KOPT-K1 (cell line): ENCODE results near the gene FYN.
"Not testable (repeated sequence)": the region's sequence is repeated elsewhere in the genome, so short reads cannot be mapped to it uniquely, and the experiment has no call there.

Experiments
- H3K27ac ChIP-seq: fragments of 200-600 bp; sonication (generic); 2 replicates; pipeline ENCODE4 v1.5.1; 2016; ENCODE audit warnings: antibody characterized with exemption, mild to moderate bottlenecking, low read depth, low read length; ENCODE audit not compliant: poor library complexity, severe bottlenecking
- H3K36me3 ChIP-seq: fragments of 200-600 bp; sonication (generic); 2 replicates; pipeline ENCODE4 v1.5.1; 2017; ENCODE audit warnings: antibody characterized with exemption, mild to moderate bottlenecking, low read length, moderate library complexity; ENCODE audit not compliant: insufficient read depth
- H3K9me3 ChIP-seq: fragments of 200-600 bp; sonication (generic); 2 replicates; pipeline ENCODE4 v1.5.1; 2017; ENCODE audit warnings: antibody characterized with exemption, low read length, mild to moderate bottlenecking; ENCODE audit not compliant: insufficient read depth, poor library complexity, severe bottlenecking

The FYN gene

DNA sequence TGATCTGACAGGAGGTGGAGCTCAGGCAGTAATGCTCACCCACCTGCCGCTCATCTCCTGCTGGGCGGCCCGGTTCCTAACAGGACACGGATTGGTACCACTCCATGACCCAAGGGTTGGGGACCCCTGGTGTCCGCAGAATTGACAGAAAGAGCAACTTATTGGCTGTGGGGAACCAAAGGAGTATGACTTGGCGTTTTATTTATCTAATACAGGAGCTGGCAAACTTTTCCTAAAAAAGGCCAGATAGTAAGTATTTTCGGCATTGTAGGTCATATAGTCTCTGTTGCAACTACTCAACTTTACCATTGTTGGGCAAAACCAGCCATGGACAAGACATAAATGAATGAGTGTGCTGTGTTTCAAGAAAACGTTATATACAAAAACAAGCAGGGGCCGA is 223.2 kb downstream of the FYN start:
- H3K36me3 ChIP-seq: no peaks in the 10 kb centered on the region
- no peak overlapping the region for H3K27ac ChIP-seq
- no peaks in the 10 kb centered on the region for H3K9me3 ChIP-seq

DNA sequence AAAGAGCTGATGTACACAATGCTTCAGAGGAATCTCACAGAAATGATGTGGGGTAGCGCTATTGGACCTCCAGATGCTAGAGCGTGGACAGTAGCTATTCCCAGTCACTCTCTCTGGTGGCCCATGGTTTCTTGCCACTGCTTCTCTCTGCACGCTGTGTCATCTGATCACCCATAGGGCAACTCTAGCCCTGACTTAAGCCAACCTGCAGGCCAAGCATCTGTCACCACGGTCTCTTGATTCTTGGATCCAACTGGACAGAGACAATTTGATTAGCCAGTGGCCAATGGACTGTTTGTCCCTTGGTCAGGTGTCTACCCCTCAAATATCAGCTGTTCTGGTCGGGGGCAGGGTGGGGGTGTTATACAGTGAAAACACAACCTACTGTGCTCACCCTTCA is 225.2 kb downstream of the FYN start:
- H3K36me3 ChIP-seq: no peaks in the 10 kb centered on the region
- no peaks in the 10 kb centered on the region for H3K9me3 ChIP-seq
- no peak overlapping the region for H3K27ac ChIP-seq

DNA sequence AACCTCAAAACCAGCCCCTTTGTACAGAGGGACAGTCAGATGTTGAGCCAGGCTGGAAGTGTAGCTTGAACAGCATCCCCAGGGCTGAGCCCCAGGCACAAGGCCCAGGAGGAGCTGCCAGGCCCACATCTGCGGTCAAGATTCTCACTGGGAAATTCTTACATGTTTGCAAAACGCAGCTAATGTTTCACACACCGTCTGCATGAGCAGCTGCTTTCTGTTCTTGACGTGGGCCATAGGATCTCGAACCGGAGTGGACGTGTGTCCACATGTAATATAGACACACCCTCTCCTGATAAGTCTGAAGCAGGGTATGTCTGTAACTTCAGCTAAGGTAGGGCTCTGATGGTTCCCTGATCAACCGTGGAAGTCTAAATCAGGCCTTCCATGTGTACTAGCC is 226.3 kb downstream of the FYN start:
- no peak overlapping the region for H3K27ac ChIP-seq
- H3K36me3 ChIP-seq: no peaks in the 10 kb centered on the region
- H3K9me3 ChIP-seq: no peaks in the 10 kb centered on the region

DNA sequence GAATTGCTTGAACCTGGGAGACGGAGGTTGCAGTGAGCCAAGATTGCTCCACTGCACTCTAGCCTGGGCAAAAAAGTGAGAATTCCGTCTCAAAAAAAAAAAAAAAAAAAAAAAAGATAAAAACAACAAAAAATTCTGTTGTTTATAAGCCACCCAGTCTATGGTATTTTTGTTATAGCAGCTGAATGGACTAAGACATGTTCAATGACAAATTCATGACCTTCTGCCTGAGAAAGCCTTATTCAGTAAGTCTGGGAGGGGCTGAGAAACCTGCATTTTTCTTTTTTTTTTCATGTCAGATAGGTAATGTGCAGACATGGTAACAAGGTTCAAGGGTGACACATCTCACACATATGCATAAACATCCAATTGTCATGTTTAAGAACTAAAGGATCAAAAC is 227.2 kb downstream of the FYN start:
- no peak overlapping the region for H3K27ac ChIP-seq
- H3K9me3 ChIP-seq: no peaks in the 10 kb centered on the region
- no peaks in the 10 kb centered on the region for H3K36me3 ChIP-seq

DNA sequence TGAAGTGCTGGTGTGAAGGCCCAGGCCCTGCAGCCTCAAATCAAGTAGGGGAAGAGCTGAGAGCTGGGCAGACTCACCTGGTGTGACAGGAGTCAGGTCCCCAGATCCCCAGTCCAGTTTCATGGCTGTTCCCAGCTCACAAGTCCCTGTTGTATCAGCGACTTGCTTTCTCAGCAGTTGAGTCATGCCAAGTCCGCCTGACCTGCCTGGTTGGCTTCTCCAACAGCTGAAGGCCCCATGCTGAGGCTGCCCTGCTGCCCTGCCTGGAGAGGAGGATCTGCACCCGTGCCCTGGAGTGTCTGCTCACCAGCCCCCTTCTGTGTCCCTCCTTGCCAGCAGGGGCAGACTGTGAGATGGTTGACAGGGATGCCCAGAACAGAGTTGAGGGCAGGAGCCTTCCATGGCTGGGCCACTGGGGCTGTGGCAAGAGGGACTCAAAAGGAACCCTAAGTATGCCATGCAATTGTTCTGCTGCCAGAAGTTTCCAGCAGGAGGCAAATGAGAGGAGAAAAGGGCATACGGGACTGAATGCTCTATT is 228.3 kb downstream of the FYN start:
- Histone ChIP-seq H3K36me3 (no peaks in the 10 kb centered on the region), H3K27ac (no peak overlapping the region)

DNA sequence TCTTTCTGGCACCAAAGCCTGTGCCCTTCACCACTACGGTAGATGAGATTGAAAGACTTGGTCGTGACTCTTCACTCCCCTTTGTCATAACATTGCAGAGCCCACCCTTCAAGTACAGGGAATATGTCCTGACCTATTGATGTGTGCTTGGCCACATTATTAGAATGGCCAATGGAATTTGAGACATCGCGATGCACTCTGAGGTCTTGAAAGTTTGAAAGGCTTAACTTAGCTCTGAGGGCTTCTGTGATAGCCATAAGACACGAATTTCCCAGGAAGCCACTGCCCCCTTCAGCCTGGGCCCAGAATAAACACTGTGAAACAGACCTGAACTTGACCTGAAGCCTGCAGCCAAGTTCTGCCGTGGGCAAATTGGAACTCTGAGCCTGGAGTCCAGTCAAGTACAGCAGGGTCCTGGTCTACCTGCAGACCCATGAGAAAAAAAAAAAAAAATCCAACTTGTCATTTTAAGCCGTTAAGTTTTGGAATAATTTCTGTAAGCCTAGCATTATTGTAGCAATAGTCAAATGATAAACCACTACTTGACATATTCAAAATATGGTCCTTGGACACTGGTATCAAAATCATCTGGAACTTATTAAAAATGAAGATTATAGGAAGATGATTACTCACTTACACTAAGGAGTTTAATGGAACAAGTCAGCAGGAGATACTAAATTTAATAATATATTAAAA is 230.6 kb downstream of the FYN start:
- H3K27ac ChIP-seq: no peak overlapping the region
- H3K36me3 ChIP-seq: no peaks in the 10 kb centered on the region
- H3K9me3 ChIP-seq: no peaks in the 10 kb centered on the region

More for the DNA sequence above, 228.3 kb downstream of the FYN start:
- no peaks in the 10 kb centered on the region for H3K9me3 ChIP-seq

DNA sequence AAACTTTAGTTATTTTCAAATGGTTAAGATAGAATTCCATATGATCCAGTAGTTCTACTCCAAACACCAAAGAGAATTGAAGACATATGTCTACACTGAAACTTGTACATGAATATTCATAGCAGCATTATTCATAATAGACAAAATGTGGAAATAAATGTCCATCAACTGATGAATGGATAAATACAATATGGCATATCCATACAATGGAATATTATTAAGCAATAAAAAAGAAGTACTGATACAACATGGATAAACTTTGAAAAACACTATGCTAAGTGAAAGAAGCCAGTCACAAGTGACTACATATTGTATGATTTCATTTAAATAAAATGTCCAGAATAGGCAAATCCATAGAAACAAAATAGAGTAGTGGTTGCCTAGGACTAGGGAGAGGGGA is 234.0 kb downstream of the FYN start:
- H3K36me3 ChIP-seq: no peaks in the 10 kb centered on the region
- no peaks in the 10 kb centered on the region for H3K9me3 ChIP-seq
- no peak overlapping the region for H3K27ac ChIP-seq

DNA sequence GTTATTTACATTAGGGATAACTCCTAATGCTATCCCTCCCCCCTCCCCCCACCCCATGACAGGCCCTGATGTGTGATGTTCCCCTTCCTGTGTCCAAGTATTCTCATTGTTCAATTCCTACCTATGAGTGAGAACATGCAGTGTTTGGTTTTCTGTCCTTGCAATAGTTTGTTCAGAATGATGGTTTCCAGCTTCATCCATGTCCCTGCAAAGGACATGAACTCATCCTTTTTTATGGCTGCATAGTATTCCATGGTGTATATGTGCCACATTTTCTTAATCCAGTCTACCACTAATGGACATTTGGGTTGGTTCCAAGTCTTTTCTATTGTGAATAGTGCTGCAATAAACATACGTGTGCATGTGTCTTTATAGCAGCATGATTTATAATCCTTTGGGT is 238.3 kb downstream of the FYN start:
- not testable (repeated sequence) for H3K27ac ChIP-seq, H3K9me3 ChIP-seq, H3K36me3 ChIP-seq

DNA sequence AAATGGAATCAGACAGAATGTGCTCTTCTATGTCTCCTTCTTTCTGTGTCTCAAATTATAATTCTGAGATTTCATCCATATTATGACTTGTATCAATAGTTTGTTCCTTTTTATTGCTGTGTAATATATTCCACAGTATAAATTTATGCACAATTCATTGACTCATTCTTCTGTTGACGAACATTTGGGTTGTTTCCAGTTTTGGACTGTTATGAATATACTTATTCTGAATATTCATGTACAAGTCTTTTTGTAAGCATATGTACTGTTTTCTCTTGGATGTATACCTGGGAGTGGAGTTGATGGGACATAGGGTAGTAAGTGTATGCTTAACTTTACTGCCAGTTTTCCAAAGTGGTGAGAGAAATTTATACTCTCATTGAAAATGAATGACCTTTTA is 239.4 kb downstream of the FYN start:
- Histone ChIP-seq H3K9me3 (no peaks in the 10 kb centered on the region), H3K27ac (no peak overlapping the region), H3K36me3 (no peaks in the 10 kb centered on the region)

DNA sequence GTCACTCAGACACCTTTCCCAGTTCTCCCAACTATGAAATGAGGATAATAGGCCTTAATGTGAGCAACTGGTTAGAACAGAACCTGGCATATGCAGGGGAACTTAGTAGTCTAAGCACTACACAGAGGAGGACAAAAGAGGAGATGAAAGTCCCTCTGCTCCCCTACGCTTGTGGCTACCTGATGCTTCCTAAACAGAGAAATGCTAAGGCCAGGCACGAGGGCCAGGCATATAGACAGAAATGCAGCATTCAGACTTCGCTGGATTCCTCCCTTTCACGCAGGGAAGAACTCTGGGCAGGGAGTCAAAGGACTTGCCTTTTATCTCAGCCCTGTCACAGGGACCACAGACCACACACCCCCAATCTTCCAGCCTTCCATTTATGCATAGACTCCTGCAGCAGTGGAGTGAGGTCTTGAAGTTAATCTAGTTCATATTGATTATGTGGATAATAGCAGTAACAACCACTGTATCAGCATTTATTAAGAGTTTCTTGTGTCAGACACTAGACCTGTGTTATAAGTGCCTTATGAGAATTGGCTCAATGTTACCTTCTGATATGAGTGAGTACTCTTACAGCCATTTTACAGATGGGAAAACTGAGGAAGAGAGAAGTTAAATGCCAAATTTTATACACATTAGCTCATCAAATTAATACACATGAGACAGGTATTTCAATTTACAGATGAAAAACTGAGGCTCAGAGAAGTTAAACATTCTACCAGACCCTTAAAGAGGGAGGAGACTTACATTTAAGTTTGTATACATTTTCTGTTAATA is 240.6 kb downstream of the FYN start:
- Histone ChIP-seq H3K36me3 (no peaks in the 10 kb centered on the region), H3K9me3 (no peaks in the 10 kb centered on the region), H3K27ac (no peak overlapping the region)

DNA sequence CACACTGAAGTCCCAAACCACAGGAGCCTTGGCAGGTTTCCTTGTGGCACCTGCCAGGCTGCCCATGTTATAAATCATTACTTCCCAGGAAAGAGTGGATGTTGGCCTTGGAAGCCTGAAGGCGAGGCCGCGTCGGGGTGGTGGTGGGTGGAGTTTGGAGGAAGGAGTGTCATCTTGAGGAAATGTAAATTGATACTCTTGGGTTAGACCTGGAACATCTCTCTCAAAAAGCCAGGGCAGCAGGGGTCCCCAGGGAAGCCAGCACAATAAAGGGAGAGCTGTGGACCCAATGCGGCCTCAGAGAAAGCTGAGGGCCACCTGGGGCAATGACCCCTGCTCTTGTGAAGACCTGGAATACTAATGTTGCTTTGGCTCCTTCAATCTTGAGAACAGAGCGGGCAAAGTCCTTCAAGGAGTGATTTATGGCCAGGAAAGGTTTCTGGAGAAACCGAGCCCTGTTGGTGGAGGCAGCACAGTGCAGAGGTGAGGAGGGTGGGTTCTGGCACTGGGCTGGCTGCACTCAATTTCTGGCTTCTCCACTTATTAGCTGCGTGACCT is 241.3 kb downstream of the FYN start:
- H3K27ac ChIP-seq: no peak overlapping the region
- no peaks in the 10 kb centered on the region for H3K9me3 ChIP-seq
- no peaks in the 10 kb centered on the region for H3K36me3 ChIP-seq

DNA sequence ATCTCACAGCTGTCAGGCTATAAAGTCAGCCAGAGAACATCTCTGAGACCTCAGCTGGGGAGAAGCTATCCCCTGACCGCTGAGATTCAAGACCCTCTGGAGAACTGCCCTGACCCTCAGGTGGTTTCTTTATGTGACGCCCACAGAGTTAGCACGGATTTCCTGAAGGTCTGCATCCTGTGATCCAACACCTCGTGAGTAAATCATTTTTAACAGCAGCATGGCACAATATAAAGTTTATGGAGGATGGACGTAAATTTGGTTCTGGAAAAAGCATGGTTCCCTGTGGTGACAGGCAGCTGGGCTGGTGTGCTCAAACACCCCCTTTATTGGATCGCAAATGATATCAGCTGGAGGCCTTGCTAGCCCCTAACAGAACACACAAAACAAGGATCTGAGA is 242.2 kb downstream of the FYN start:
- no peak overlapping the region for H3K27ac ChIP-seq

DNA sequence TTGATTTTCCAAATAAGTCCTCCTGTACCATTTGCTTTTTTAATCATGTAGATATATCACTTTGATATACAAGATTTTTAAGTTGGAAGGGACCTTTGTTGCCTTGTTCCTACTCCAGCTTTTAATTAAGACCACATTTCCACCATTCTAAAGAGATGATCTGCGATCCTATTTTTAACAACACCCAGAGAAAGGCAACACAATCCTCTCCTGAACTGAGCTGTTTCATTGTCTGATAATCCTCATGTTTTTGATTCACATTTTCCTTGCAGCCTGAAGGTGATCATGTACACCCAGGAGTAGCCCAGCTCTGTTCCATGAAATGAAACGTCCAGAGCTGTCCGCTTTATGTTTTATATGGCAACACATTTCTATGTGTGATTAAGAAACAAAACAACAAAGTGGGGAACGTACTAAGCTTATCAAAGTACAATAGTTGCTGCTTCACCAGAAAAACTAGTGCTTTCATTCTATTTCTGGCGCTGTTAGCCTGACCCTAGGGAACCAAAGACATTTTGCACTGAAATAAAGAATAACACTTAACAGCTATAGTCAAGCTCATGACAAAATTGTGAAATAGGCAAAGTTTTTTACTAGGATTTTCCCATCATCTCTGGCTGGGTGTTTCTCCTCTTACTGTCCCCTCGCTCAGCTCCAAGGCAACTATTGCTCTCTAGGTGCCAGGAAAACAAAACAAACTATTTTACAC is 245.0 kb downstream of the FYN start:
- Histone ChIP-seq H3K27ac (no peak overlapping the region), H3K36me3 (no peaks in the 10 kb centered on the region), H3K9me3 (no peaks in the 10 kb centered on the region)

More for the DNA sequence above, 242.2 kb downstream of the FYN start:
- no peaks in the 10 kb centered on the region for H3K9me3 ChIP-seq
- no peaks in the 10 kb centered on the region for H3K36me3 ChIP-seq

DNA sequence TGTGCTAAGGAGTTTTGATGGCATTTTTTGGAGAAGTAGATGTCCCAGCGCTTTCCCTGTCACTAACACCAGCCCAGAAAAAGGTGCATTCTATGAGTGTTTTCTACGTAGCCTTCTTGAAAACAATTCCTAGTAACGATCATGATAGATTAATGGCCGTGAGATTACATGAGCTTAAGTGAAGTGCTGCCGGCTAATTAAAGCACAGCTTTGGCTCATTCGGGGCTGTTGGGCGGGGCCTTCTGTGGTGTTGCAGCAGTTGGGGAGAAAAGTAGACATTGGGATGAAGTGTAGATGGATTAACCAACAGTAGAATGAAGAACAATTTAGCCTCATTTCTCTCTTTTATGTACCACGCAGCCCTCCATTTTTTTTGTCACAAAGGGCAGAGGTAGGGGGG is 246.8 kb downstream of the FYN start:
- H3K27ac ChIP-seq: no peak overlapping the region
- H3K9me3 ChIP-seq: no peaks in the 10 kb centered on the region
- H3K36me3 ChIP-seq: no peaks in the 10 kb centered on the region
